ENCODE measurements around the gene LYPD5.

DNA sequence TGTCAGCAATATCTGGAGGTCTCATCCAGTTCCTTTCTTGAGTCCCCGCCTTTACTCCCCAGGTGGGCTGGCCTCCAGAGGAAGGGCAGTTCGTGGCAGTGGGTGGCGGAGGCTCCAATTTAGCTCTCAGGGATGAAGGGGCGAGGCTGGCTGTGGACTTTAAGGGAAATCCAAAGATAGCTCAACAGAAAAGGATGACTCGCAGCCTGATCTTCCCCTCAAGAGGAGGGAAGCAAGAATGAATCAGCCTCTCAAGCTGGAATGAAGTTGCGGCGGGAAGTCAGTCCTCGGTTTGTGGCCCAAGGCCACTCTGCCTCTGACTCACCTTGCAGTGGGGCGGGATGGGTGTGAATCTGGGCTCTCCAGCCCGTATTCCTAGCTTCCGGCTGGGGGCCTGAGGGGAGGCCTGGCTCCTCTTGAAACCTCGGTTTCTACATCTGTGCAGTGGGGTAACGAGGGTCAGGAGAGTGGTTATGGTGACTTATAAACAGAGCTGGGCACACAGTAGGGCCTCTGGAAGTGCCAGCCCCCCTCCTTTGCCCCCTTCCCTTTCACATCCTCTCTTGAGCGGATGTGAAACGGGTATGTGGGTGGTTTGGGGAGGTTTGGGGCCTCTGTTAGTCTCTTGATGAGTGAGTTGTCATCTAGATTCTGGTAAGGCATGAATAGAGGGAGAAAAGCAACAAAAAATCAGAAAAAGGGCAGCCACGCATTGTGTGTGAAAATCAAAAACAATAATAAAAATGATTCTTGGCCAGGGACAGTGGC lies 37.0 kb downstream of the LYPD5 start:
- no peak for TF ChIP-seq ZBTB21 (CRISPR knock-in tag; IDR thresholded peaks at IDR 0.05; ENCODE audit: borderline replicate concordance)
- TF ChIP-seq, protein P1, sequence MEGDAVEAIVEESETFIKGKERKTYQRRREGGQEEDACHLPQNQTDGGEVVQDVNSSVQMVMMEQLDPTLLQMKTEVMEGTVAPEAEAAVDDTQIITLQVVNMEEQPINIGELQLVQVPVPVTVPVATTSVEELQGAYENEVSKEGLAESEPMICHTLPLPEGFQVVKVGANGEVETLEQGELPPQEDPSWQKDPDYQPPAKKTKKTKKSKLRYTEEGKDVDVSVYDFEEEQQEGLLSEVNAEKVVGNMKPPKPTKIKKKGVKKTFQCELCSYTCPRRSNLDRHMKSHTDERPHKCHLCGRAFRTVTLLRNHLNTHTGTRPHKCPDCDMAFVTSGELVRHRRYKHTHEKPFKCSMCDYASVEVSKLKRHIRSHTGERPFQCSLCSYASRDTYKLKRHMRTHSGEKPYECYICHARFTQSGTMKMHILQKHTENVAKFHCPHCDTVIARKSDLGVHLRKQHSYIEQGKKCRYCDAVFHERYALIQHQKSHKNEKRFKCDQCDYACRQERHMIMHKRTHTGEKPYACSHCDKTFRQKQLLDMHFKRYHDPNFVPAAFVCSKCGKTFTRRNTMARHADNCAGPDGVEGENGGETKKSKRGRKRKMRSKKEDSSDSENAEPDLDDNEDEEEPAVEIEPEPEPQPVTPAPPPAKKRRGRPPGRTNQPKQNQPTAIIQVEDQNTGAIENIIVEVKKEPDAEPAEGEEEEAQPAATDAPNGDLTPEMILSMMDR (IDR thresholded peaks at IDR 0.05): no peak
- no peak for TF ChIP-seq ATF3 (CRISPR knock-in tag; conservative IDR thresholded peaks at IDR 0.05)

All from WTC11 (cell line).